IMR-90 (cell line): Measurements from ENCODE around the gene STPG1.

ENCODE experiments used
- RFX5 ChIP-seq: IDR thresholded peaks from 2 replicates; pipeline ENCODE4 v1.8.0; 2012; ENCODE audit warnings: low read depth, mild to moderate bottlenecking, low read length, moderate library complexity
- TF ChIP-seq, protein P1 (sequence below): conservative IDR thresholded peaks from 2 replicates; pipeline ENCODE4 v1.5.1; 2012; ENCODE audit warnings: mild to moderate bottlenecking, low read depth, low read length, improper control_type of control experiment

DNA sequence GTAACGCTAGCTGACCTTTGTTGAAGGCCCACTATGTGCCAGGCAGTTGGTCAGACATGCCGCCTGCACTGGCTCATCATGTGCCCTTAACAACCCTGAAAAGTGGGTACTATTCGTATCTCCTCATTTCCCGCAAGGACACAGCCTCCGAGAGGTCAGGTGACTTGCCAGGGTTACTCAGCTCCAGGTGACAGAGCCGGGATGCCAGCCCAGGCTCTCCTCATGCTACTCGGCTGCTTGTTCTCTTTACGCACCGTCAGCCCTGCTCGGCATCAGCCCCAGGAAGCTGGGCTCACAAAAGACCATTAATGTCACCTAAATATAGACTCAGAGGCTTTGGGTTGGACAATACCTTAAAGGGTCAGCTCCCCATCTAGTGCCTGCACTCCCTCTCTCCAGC lies 65.4 kb downstream of the STPG1 start:
- TF ChIP-seq, protein P1, sequence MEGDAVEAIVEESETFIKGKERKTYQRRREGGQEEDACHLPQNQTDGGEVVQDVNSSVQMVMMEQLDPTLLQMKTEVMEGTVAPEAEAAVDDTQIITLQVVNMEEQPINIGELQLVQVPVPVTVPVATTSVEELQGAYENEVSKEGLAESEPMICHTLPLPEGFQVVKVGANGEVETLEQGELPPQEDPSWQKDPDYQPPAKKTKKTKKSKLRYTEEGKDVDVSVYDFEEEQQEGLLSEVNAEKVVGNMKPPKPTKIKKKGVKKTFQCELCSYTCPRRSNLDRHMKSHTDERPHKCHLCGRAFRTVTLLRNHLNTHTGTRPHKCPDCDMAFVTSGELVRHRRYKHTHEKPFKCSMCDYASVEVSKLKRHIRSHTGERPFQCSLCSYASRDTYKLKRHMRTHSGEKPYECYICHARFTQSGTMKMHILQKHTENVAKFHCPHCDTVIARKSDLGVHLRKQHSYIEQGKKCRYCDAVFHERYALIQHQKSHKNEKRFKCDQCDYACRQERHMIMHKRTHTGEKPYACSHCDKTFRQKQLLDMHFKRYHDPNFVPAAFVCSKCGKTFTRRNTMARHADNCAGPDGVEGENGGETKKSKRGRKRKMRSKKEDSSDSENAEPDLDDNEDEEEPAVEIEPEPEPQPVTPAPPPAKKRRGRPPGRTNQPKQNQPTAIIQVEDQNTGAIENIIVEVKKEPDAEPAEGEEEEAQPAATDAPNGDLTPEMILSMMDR = no peak
- TF ChIP-seq RFX5 = no peak
